Spleen (tissue), 7 donors: ENCODE data around the gene CCDC88C.

ENCODE experiments used
- CTCF ChIP-seq, 11 experiments: fragments of 200-600 bp in 7 of 11; fragments of 450-650 bp in 4 of 11; sonication (generic) in 4 of 11; IDR thresholded peaks in 8 of 11; conservative IDR thresholded peaks in 3 of 11; 1 replicate in 7 of 11; 2 replicates in 4 of 11; pipeline versions ENCODE4 v1.4.0 to v1.8.0; 2016 to 2021; ENCODE audit warnings: antibody characterized with exemption in 11 of 11, inconsistent platforms in 4 of 11, mild to moderate bottlenecking in 1 of 11
- POLR2A ChIP-seq, 3 donors: fragments of 450-650 bp; IDR thresholded peaks; one replicate each; pipeline ENCODE4 v1.5.1; 2017; ENCODE audit warnings: antibody characterized with exemption in 3 of 3, mild to moderate bottlenecking in 1 of 3
- donor health status: DM: no; HTN: no; CAD: no; lungs with moderate emphysema.
- donor health status: DM: no; HTN: no; CAD: no.
- donor health status: DM: no; HTN: no; CAD: no.

GRCh38 chr14:91328313-91329050 is 89.1 kb downstream of the CCDC88C start:
- no peak for TF ChIP-seq CTCF (IDR thresholded peaks at IDR 0.05 in 8 of 11, conservative IDR thresholded peaks at IDR 0.05 in 3 of 11)
- no peak for TF ChIP-seq POLR2A (IDR thresholded peaks at IDR 0.05)
